HepG2 (cell line): ENCODE measurements around the gene CHKB. TPM values are rescaled to one million over a fixed set of nuclear protein-coding genes. Genes with fewer than 3 reads are reported as not detected.

Source experiments
- ARNT2 ChIP-seq: sonication (generic); formaldehyde crosslinking; IDR thresholded peaks from 2 replicates; pipeline ENCODE4 v1.8.0; 2022; ENCODE audit warnings: mild to moderate bottlenecking, low read depth, missing genetic modification reagents, moderate library complexity
- BRCA1 ChIP-seq: sonication (generic); formaldehyde crosslinking; IDR thresholded peaks from 2 replicates; pipeline ENCODE4 v1.4.0; 2020; ENCODE audit warnings: missing genetic modification reagents
- E2F1 ChIP-seq: sonication (generic); formaldehyde crosslinking; IDR thresholded peaks from 2 replicates; pipeline ENCODE4 v1.5.0; 2020; ENCODE audit warnings: missing genetic modification reagents
- GABPB1 ChIP-seq: IDR thresholded peaks from 2 replicates; pipeline ENCODE4 v1.6.1; 2016; ENCODE audit warnings: mild to moderate bottlenecking, missing genetic modification reagents, moderate library complexity, missing compliant biosample characterization
- HNF1B ChIP-seq: sonication (generic); formaldehyde crosslinking; IDR thresholded peaks from 2 replicates; pipeline ENCODE4 v1.5.1; 2020; ENCODE audit warnings: mild to moderate bottlenecking, moderate library complexity, missing genetic modification reagents
- JARID2 ChIP-seq: sonication (generic); formaldehyde crosslinking; IDR thresholded peaks from 2 replicates; pipeline ENCODE4 v1.8.1; 2023; ENCODE audit warnings: missing genetic modification reagents, inconsistent platforms; ENCODE audit not compliant: insufficient replicate concordance
- MXI1 ChIP-seq: IDR thresholded peaks from 3 replicates; pipeline ENCODE4 v1.6.1; 2012; ENCODE audit warnings: low read depth, low read length, inconsistent platforms, borderline replicate concordance
- MYPOP ChIP-seq: sonication (generic); formaldehyde crosslinking; IDR thresholded peaks from 2 replicates; pipeline ENCODE4 v1.8.1; 2023; ENCODE audit warnings: mild to moderate bottlenecking, moderate library complexity, missing genetic modification reagents
- NFKB2 ChIP-seq: sonication (generic); formaldehyde crosslinking; IDR thresholded peaks from 2 replicates; pipeline ENCODE4 v1.4.0; 2020; ENCODE audit warnings: missing genetic modification reagents, borderline replicate concordance
- SP1 ChIP-seq, 2 experiments: fragments of 450-650 bp in 1 of 2; sonication (generic) in 1 of 2; formaldehyde crosslinking in 1 of 2; IDR thresholded peaks; 2 replicates each; pipeline versions ENCODE4 v1.4.0 to v1.6.1; 2016 to 2020; ENCODE audit warnings: missing genetic modification reagents in 1 of 2
- SP5 ChIP-seq: IDR thresholded peaks from 2 replicates; pipeline ENCODE4 v1.6.1; 2016; ENCODE audit warnings: low read depth, borderline replicate concordance
- SUZ12 ChIP-seq: fragments of 150-350 bp; IDR thresholded peaks from 2 replicates; pipeline ENCODE4 v1.6.1; 2014; ENCODE audit warnings: low read depth, low read length
- TBX3 ChIP-seq: fragments of 450-650 bp; IDR thresholded peaks from 2 replicates; pipeline ENCODE4 v1.6.1; 2017; ENCODE audit warnings: antibody characterized with exemption, mild to moderate bottlenecking, inconsistent platforms, borderline replicate concordance
- ZC3H13 ChIP-seq: sonication (generic); formaldehyde crosslinking; IDR thresholded peaks from 2 replicates; pipeline ENCODE4 v1.8.1; 2023; ENCODE audit warnings: mild to moderate bottlenecking, missing genetic modification reagents, moderate library complexity
- ZNF547 ChIP-seq: sonication (generic); formaldehyde crosslinking; IDR thresholded peaks from 2 replicates; pipeline ENCODE4 v1.5.1; 2020; ENCODE audit warnings: mild to moderate bottlenecking, missing genetic modification reagents
- ZNF550 ChIP-seq: sonication (generic); formaldehyde crosslinking; IDR thresholded peaks from 2 replicates; pipeline ENCODE4 v1.4.0; 2020; ENCODE audit warnings: mild to moderate bottlenecking, missing genetic modification reagents, borderline replicate concordance
- ZNF687 ChIP-seq: sonication (generic); formaldehyde crosslinking; IDR thresholded peaks from 2 replicates; pipeline ENCODE4 v1.5.1; 2020; ENCODE audit warnings: mild to moderate bottlenecking, missing genetic modification reagents, moderate library complexity
- ZNF691 ChIP-seq: sonication (generic); formaldehyde crosslinking; IDR thresholded peaks from 2 replicates; pipeline ENCODE4 v1.4.0; 2020; ENCODE audit warnings: missing genetic modification reagents, low read depth, mild to moderate bottlenecking, borderline replicate concordance
- ZSCAN29 ChIP-seq: sonication (generic); formaldehyde crosslinking; conservative IDR thresholded peaks from 2 replicates; pipeline ENCODE4 v1.4.0; 2020; ENCODE audit warnings: mild to moderate bottlenecking, missing genetic modification reagents
- polyA plus RNA-seq, 8 experiments: library from polyadenylated mRNA; depleted of rRNA in 3 of 8; stranded (reverse) in 7 of 8; unstranded in 1 of 8; fragments of >200 nt; fragmentation: Illumina TruSeq in 4 of 8; extraction: Trizol in 4 of 8; gene quantifications; 2 replicates each; pipeline versions ENCODE4 v1.2.1 to v1.2.3, GENCODE V29; 2011 to 2016; ENCODE audit warnings: low read depth in 4 of 8, missing spikeins in 1 of 8, mixed read lengths in 1 of 8; ENCODE audit not compliant: insufficient read depth in 1 of 8
- total RNA-seq, 5 experiments: library from RNA; depleted of rRNA; stranded (reverse); fragments of >200 nt; fragmentation: Illumina TruSeq; extraction: Trizol; gene quantifications; 2 replicates each; pipeline ENCODE4 v1.2.3, GENCODE V29; 2016; ENCODE audit warnings: low read depth in 1 of 5

Gene CHKB
- total and polyA plus RNA-seq, 2 of the 13 experiments (the other 11 are each of a cell fraction or from before 2014, with no cell fraction given), result 24.5 to 42.7 TPM

- TF ChIP-seq ZNF687 (CRISPR knock-in tag) (peak; percentile 93), ZC3H13 (CRISPR knock-in tag) (peak; percentile 83; the same call in 1 of the 2 replicates), ARNT2 (peak; percentile 40), HNF1B (CRISPR knock-in tag) (peak; percentile 56; the same call in 1 of the 2 replicates), MYPOP (CRISPR knock-in tag) (peak; percentile 79), NFKB2 (peak; percentile 53; the same call in 1 of the 2 replicates), BRCA1 (CRISPR knock-in tag) (0 out of 2 replicates have a peak, but pooled peaks have one; percentile 39), ZNF691 (CRISPR knock-in tag) (peak; percentile 65; the same call in 1 of the 2 replicates), TBX3 (no peak), ZNF547 (CRISPR knock-in tag) (peak; percentile 89), ZSCAN29 (CRISPR knock-in tag) (peak; percentile 76; the same call in 1 of the 2 replicates), ZNF550 (CRISPR knock-in tag) (no peak), SP1 (IDR thresholded peaks at IDR 0.05) (no peak), SP1 (CRISPR knock-in tag; IDR thresholded peaks at IDR 0.05) (peak; percentile 83), GABPB1 (peak; percentile 91), E2F1 (CRISPR knock-in tag) (peak; percentile 56; the same call in 1 of the 2 replicates), MXI1 (peak; percentile 62; the same call in 1 of the 3 replicates), SP5 (CRISPR knock-in tag) (peak; percentile 57), SUZ12 (no peak), JARID2 (CRISPR knock-in tag) (no peak)
Observed at GRCh38 chr22:50582493-50583293, at the start of gene CHKB (continued).
